Liver (tissue), 9 donors: ENCODE data around the gene PTTG1IP. TPM values are rescaled to one million over a fixed set of nuclear protein-coding genes. Genes with fewer than 3 reads are reported as not detected.
A peak's percentile ranks its signal among the peaks of the same experiment; 100 is the strongest.

ENCODE experiments used
- DNase-seq: peaks from one replicate; pipeline ENCODE4 v3.0.0-alpha.2; 2017; ENCODE audit warnings: low spot score
- H3K27ac ChIP-seq, 2 donors: one replicate each; pipeline ENCODE4 v1.7.0; 2013; ENCODE audit warnings: inconsistent platforms in 2 of 2, low read length in 2 of 2, control low read depth in 1 of 2, low read depth in 1 of 2, mild to moderate bottlenecking in 1 of 2
- H3K27me3 ChIP-seq, 4 donors: one replicate each; pipeline versions ENCODE4 v1.6.1 to v1.7.0; 2013; ENCODE audit warnings: low read length in 3 of 4, inconsistent platforms in 1 of 4, mild to moderate bottlenecking in 1 of 4, moderate library complexity in 1 of 4; ENCODE audit not compliant: control insufficient read depth in 4 of 4, insufficient read depth in 4 of 4
- H3K36me3 ChIP-seq, 4 donors: one replicate each; pipeline versions ENCODE4 v1.6.1 to v1.7.0; 2013; ENCODE audit warnings: low read length in 3 of 4, mild to moderate bottlenecking in 3 of 4, low read depth in 1 of 4, moderate library complexity in 1 of 4; ENCODE audit not compliant: control insufficient read depth in 4 of 4, insufficient read depth in 3 of 4
- H3K4me1 ChIP-seq, 4 donors: one replicate each; pipeline versions ENCODE4 v1.6.1 to v1.7.0; 2013; ENCODE audit warnings: low read length in 3 of 4, mild to moderate bottlenecking in 3 of 4, moderate library complexity in 1 of 4; ENCODE audit not compliant: control insufficient read depth in 4 of 4, insufficient read depth in 4 of 4
- H3K4me3 ChIP-seq, 3 donors: one replicate each; pipeline versions ENCODE4 v1.6.1 to v1.7.0; 2013; ENCODE audit warnings: low read length in 3 of 3, control low read depth in 1 of 3, low read depth in 1 of 3, mild to moderate bottlenecking in 1 of 3
- H3K9ac ChIP-seq, 2 donors: one replicate each; pipeline ENCODE4 v1.7.0; 2013; ENCODE audit warnings: low read length in 2 of 2, mild to moderate bottlenecking in 2 of 2, moderate library complexity in 2 of 2, control low read depth in 1 of 2, low read depth in 1 of 2
- H3K9me3 ChIP-seq, 4 donors: one replicate each; pipeline versions ENCODE4 v1.6.1 to v1.7.0; 2013; ENCODE audit warnings: low read length in 3 of 4; ENCODE audit not compliant: control insufficient read depth in 4 of 4
- EGR1 ChIP-seq, 2 donors: IDR thresholded peaks; 2 replicates each; pipeline ENCODE4 v1.6.1; 2016 to 2018; ENCODE audit warnings: antibody characterized with exemption in 2 of 2, low read depth in 2 of 2
- FOXA2 ChIP-seq: IDR thresholded peaks from 2 replicates; pipeline ENCODE4 v1.6.1; 2016; ENCODE audit warnings: antibody characterized with exemption
- GABPA ChIP-seq, 2 donors: IDR thresholded peaks in 1 of 2; conservative IDR thresholded peaks in 1 of 2; 2 replicates each; pipeline ENCODE4 v1.6.1; 2016; ENCODE audit warnings: antibody characterized with exemption in 2 of 2, mild to moderate bottlenecking in 1 of 2, moderate library complexity in 1 of 2
- HNF4A ChIP-seq, 2 donors: conservative IDR thresholded peaks; 2 replicates each; pipeline ENCODE4 v1.6.1; 2016; ENCODE audit warnings: antibody characterized with exemption in 2 of 2, mild to moderate bottlenecking in 2 of 2
- HNF4G ChIP-seq: IDR thresholded peaks from 2 replicates; pipeline ENCODE4 v1.6.1; 2016; ENCODE audit warnings: antibody characterized with exemption
- JUND ChIP-seq, 2 donors: IDR thresholded peaks; 2 replicates each; pipeline ENCODE4 v1.6.1; 2016; ENCODE audit warnings: antibody characterized with exemption in 2 of 2
- NR2F2 ChIP-seq: IDR thresholded peaks from 2 replicates; pipeline ENCODE4 v1.6.1; 2016; ENCODE audit warnings: antibody characterized with exemption
- RAD21 ChIP-seq, 2 donors: IDR thresholded peaks; 2 replicates each; pipeline ENCODE4 v1.6.1; 2016; ENCODE audit warnings: antibody characterized with exemption in 2 of 2, mild to moderate bottlenecking in 2 of 2
- RXRA ChIP-seq, 2 donors: IDR thresholded peaks; 2 replicates each; pipeline ENCODE4 v1.6.1; 2017 to 2018; ENCODE audit warnings: antibody characterized with exemption in 2 of 2, mild to moderate bottlenecking in 1 of 2
- SP1 ChIP-seq: IDR thresholded peaks from 2 replicates; pipeline ENCODE4 v1.6.1; 2018; ENCODE audit warnings: antibody characterized with exemption, mild to moderate bottlenecking
- TAF1 ChIP-seq: conservative IDR thresholded peaks from 2 replicates; pipeline ENCODE4 v1.6.1; 2016; ENCODE audit warnings: antibody characterized with exemption, mild to moderate bottlenecking
- YY1 ChIP-seq: IDR thresholded peaks from 2 replicates; pipeline ENCODE4 v1.6.1; 2016; ENCODE audit warnings: antibody characterized with exemption, mild to moderate bottlenecking
- WGBS: extraction: QIAGEN DNeasy Blood & Tissue Kit; methylation state at CpG from one replicate; pipeline ENCODE4 v1.1.7; 2013; 5-methylcytosine and 5-hydroxymethylcytosine counted together
- polyA plus RNA-seq, 2 donors: library from polyadenylated mRNA; stranded (reverse) in 1 of 2; unstranded in 1 of 2; fragments of 200-250 nt in 1 of 2; fragments of >200 nt in 1 of 2; fragmentation: Nextera tagmentation in 1 of 2; extraction: Ambion mirVana in 1 of 2; gene quantifications; one replicate each; pipeline versions ENCODE4 v1.2.1 to v1.2.3, GENCODE V29; 2013 to 2015
- total RNA-seq, 2 donors: library from RNA; depleted of rRNA; stranded (reverse); fragments of >200 nt; gene quantifications; one replicate each; pipeline ENCODE4 v1.2.3, GENCODE V29; 2014
- TF ChIP-seq, protein P1 (sequence below): IDR thresholded peaks from 2 replicates; pipeline ENCODE4 v1.6.1; 2016; ENCODE audit warnings: antibody characterized with exemption
- TF ChIP-seq, protein P2 (sequence below): fragments of 150-350 bp; IDR thresholded peaks from 2 replicates; pipeline ENCODE4 v1.5.1; 2017; ENCODE audit warnings: improper control_type of control experiment, low read depth, low read length; ENCODE audit not compliant: missing input control
- TF ChIP-seq, protein P3 (sequence below): IDR thresholded peaks from 2 replicates; pipeline ENCODE4 v1.6.1; 2016; ENCODE audit warnings: antibody characterized with exemption
- TF ChIP-seq, protein P4 (sequence below): IDR thresholded peaks from 2 replicates; pipeline ENCODE4 v1.6.1; 2016; ENCODE audit warnings: antibody characterized with exemption
- donor health status: healthy.
- donor health status: healthy.
- donor health status: healthy.
- donor health status: healthy.
- donor health status: healthy.

PTTG1IP gene
- total and polyA plus RNA-seq, 4 donors, result 62.0 to 94.0 (median 79.8) TPM

DNA sequence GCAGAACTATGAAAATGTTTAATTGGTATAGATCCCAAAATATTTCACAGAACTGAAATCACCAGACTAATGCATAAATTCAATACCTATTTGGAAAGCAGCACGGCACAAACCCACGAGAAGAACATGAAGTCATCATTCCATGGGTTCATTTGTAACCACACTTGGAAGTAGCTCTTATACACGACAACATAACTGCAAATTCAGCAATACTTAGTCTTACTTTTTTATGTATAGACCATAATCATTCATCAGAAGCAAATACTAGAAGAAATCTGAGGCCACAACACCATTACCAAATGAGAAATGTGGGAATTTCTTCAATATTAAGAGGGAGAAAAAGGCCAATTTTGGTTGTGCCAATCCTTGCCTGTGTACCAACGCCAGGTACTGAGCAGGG lies 67.6 kb downstream of the PTTG1IP start:
- Histone ChIP-seq H3K36me3 (peaks cover 3 to 34% (median 21%) of the 10 kb centered on the region in 4 donors), H3K27me3 (no peaks in the 10 kb centered on the region), H3K4me3 (no peak overlapping the region), H3K9me3 (no peaks in the 10 kb centered on the region), H3K4me1 (peaks cover 4 to 25% (median 12%) of the 10 kb centered on the region in 4 donors), H3K9ac (no peak overlapping the region), H3K27ac (no peak overlapping the region)
- 91% methylated on average over 4 of the region's 4 CpGs for WGBS
- DNase-seq, result no peak
- TF ChIP-seq, protein P1, sequence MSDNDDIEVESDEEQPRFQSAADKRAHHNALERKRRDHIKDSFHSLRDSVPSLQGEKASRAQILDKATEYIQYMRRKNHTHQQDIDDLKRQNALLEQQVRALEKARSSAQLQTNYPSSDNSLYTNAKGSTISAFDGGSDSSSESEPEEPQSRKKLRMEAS, result no peak

DNA sequence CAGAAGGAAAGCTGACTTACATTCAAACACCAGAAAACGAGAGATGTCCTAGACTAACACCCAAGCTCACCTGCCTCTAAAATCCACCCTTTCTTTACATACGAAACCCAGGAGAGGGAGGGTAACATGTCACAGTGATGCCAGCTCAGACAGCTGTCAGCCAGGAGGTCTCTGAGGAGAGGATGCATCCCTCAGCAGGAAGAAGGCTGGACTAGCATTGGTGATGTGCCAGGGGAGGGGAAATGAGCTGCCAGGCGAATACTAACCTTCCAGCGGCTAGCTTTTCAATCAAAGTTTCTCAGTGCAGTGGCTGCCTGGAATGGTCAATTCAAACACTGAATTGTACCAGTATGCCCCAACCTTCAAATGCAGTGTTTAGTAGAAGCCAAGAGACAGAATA lies 68.3 kb downstream of the PTTG1IP start:
- Histone ChIP-seq H3K36me3 (peaks cover 3 to 32% (median 19%) of the 10 kb centered on the region in 4 donors), H3K27ac (no peak overlapping the region), H3K27me3 (no peaks in the 10 kb centered on the region), H3K4me3 (no peak overlapping the region), H3K4me1 (peaks cover 5 to 31% (median 19%) of the 10 kb centered on the region in 4 donors), H3K9ac (no peak overlapping the region), H3K9me3 (no peaks in the 10 kb centered on the region)
- no peak for DNase-seq
- TF ChIP-seq, protein P1, result no peak
- TF ChIP-seq TAF1 (no peak), YY1 (no peak), SP1 (no peak), EGR1 (IDR thresholded peaks at IDR 0.05; ENCODE audit: low read depth in 2 of 2) (no peak), HNF4A (conservative IDR thresholded peaks at IDR 0.05) (no peak), GABPA (IDR thresholded peaks at IDR 0.05 in 1 of 2, conservative IDR thresholded peaks at IDR 0.05 in 1 of 2) (no peak), HNF4G (no peak), FOXA2 (no peak), JUND (IDR thresholded peaks at IDR 0.05) (no peak), NR2F2 (no peak), RAD21 (IDR thresholded peaks at IDR 0.05) (no peak)
- TF ChIP-seq, protein P2, sequence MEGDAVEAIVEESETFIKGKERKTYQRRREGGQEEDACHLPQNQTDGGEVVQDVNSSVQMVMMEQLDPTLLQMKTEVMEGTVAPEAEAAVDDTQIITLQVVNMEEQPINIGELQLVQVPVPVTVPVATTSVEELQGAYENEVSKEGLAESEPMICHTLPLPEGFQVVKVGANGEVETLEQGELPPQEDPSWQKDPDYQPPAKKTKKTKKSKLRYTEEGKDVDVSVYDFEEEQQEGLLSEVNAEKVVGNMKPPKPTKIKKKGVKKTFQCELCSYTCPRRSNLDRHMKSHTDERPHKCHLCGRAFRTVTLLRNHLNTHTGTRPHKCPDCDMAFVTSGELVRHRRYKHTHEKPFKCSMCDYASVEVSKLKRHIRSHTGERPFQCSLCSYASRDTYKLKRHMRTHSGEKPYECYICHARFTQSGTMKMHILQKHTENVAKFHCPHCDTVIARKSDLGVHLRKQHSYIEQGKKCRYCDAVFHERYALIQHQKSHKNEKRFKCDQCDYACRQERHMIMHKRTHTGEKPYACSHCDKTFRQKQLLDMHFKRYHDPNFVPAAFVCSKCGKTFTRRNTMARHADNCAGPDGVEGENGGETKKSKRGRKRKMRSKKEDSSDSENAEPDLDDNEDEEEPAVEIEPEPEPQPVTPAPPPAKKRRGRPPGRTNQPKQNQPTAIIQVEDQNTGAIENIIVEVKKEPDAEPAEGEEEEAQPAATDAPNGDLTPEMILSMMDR, result no peak
- TF ChIP-seq, protein P3, sequence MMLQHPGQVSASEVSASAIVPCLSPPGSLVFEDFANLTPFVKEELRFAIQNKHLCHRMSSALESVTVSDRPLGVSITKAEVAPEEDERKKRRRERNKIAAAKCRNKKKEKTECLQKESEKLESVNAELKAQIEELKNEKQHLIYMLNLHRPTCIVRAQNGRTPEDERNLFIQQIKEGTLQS, result no peak
- TF ChIP-seq, protein P4, sequence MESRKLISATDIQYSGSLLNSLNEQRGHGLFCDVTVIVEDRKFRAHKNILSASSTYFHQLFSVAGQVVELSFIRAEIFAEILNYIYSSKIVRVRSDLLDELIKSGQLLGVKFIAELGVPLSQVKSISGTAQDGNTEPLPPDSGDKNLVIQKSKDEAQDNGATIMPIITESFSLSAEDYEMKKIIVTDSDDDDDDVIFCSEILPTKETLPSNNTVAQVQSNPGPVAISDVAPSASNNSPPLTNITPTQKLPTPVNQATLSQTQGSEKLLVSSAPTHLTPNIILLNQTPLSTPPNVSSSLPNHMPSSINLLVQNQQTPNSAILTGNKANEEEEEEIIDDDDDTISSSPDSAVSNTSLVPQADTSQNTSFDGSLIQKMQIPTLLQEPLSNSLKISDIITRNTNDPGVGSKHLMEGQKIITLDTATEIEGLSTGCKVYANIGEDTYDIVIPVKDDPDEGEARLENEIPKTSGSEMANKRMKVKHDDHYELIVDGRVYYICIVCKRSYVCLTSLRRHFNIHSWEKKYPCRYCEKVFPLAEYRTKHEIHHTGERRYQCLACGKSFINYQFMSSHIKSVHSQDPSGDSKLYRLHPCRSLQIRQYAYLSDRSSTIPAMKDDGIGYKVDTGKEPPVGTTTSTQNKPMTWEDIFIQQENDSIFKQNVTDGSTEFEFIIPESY, result no peak
- WGBS, result 86% methylated on average over 4 of the region's 4 CpGs

DNA sequence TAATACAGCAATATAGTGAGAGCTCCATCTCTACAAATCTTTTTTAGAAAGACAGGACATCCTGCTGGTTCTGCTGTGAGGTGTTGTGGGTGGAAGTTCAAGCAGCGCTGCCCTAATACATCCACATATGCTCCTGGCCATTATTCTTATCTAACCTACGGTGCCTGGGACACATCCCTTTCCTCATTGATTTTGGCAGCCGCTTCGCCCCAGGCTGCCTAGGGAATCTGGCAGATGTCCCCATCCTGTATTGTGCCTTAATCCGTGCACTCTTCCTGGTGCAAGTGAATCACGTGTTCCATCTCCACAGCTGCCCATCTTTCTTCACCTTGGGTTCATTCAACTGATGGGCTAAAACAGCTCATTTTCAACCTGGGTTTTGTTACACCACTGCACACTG lies 68.7 kb downstream of the PTTG1IP start:
- H3K9me3 ChIP-seq, result no peaks in the 10 kb centered on the region
- TF ChIP-seq EGR1 (IDR thresholded peaks at IDR 0.05; ENCODE audit: low read depth in 2 of 2), result peak in 1 of 2 donors; percentile 55
- peak; percentile 23 to 42 for TF ChIP-seq HNF4A (conservative IDR thresholded peaks at IDR 0.05)
- TF ChIP-seq GABPA (IDR thresholded peaks at IDR 0.05 in 1 of 2, conservative IDR thresholded peaks at IDR 0.05 in 1 of 2), result peak in 1 of 2 donors; percentile 71
- TF ChIP-seq, protein P1, result peak; percentile 88
- TF ChIP-seq, protein P3, result no peak
- TF ChIP-seq RXRA (IDR thresholded peaks at IDR 0.05), result peak; percentile 65 to 81
- TF ChIP-seq JUND (IDR thresholded peaks at IDR 0.05), result no peak
- TF ChIP-seq YY1, result no peak
- TF ChIP-seq SP1, result peak; percentile 28
- no peak for DNase-seq
- peaks cover 3 to 28% (median 15%) of the 10 kb centered on the region in 4 donors for H3K36me3 ChIP-seq
- no peak overlapping the region for H3K9ac ChIP-seq
- WGBS, result 31% methylated on average over 6 of the region's 6 CpGs
- no peak overlapping the region for H3K4me3 ChIP-seq
- H3K27ac ChIP-seq, result no peak overlapping the region
- peaks cover 7 to 36% (median 23%) of the 10 kb centered on the region in 4 donors for H3K4me1 ChIP-seq
- no peaks in the 10 kb centered on the region for H3K27me3 ChIP-seq
